Type B pancreatic cell (in vitro differentiated cells): Measurements from ENCODE around the gene IL18. TPM values are rescaled to one million over a fixed set of nuclear protein-coding genes. Genes with fewer than 3 reads are reported as not detected.
A peak's percentile ranks its signal among the peaks of the same experiment; 100 is the strongest.

ENCODE experiments used
- DNase-seq: peaks from one replicate; pipeline ENCODE4 v3.0.0; 2021; ENCODE audit warnings: mixed read lengths; ENCODE audit not compliant: unreplicated experiment; ENCODE audit errors: extremely low spot score
- H3K27ac Mint-ChIP-seq: 2 replicates; pipeline ENCODE4 v1.8.0; 2021; ENCODE audit warnings: mild to moderate bottlenecking, mixed read lengths
- H3K27me3 Mint-ChIP-seq: 2 replicates; pipeline ENCODE4 v1.8.0; 2021; ENCODE audit warnings: mixed read lengths
- H3K36me3 Mint-ChIP-seq: 2 replicates; pipeline ENCODE4 v1.8.0; 2021; ENCODE audit warnings: mixed read lengths
- H3K4me1 Mint-ChIP-seq: one replicate; pipeline ENCODE4 v1.8.0; 2021; ENCODE audit warnings: mixed read lengths; ENCODE audit not compliant: unreplicated experiment
- H3K4me3 Mint-ChIP-seq: 2 replicates; pipeline ENCODE4 v1.8.0; 2021; ENCODE audit warnings: mild to moderate bottlenecking, mixed read lengths
- H3K9me3 Mint-ChIP-seq: 2 replicates; pipeline ENCODE4 v1.8.0; 2021; ENCODE audit warnings: mixed read lengths
- CTCF ChIP-seq: fragments of 200-600 bp; sonication (generic); conservative IDR thresholded peaks from 2 replicates; pipeline ENCODE4 v1.5.0; 2021; ENCODE audit warnings: antibody characterized with exemption, mild to moderate bottlenecking
- total RNA-seq: library from RNA; stranded (reverse); gene quantifications from 2 replicates; pipeline ENCODE4 v1.2.1, GENCODE V29; 2021; ENCODE audit warnings: low replicate concordance

IL18 gene
- total RNA-seq, 1 donor from 2014 or later, result 0.94 TPM

GRCh38 chr11:112143597-112143996 is 20.3 kb downstream of the IL18 start:
- DNase-seq, result no peak
- Mint-ChIP-seq H3K4me3 (no peak overlapping the region), H3K27me3 (no peaks in the 10 kb centered on the region), H3K9me3 (no peaks in the 10 kb centered on the region), H3K36me3 (no peaks in the 10 kb centered on the region), H3K4me1 (no peaks in the 10 kb centered on the region), H3K27ac (no peak overlapping the region)
- TF ChIP-seq CTCF, result no peak

- Mint-ChIP-seq H3K4me1 (no peaks in the 10 kb centered on the region), H3K36me3 (no peaks in the 10 kb centered on the region), H3K27me3 (peaks cover 4% of the 10 kb centered on the region), H3K9me3 (no peaks in the 10 kb centered on the region), H3K27ac (no peak overlapping the region), H3K4me3 (no peak overlapping the region)
- no peak for TF ChIP-seq CTCF
- no peak for DNase-seq
Observed at GRCh38 chr11:112134473-112134872, 29.4 kb downstream of the IL18 start.

GRCh38 chr11:112132737-112133136 is 31.2 kb downstream of the IL18 start:
- peaks cover 9% of the 10 kb centered on the region for H3K27me3 Mint-ChIP-seq
- H3K9me3 Mint-ChIP-seq, result no peaks in the 10 kb centered on the region

GRCh38 chr11:112129656-112130055 is 34.2 kb downstream of the IL18 start:
- H3K27ac Mint-ChIP-seq, result no peak overlapping the region
- no peak for TF ChIP-seq CTCF
- H3K4me3 Mint-ChIP-seq, result no peak overlapping the region
- no peaks in the 10 kb centered on the region for H3K9me3 Mint-ChIP-seq
- H3K27me3 Mint-ChIP-seq, result peaks cover 9% of the 10 kb centered on the region
- H3K36me3 Mint-ChIP-seq, result no peaks in the 10 kb centered on the region
- peaks cover 6% of the 10 kb centered on the region for H3K4me1 Mint-ChIP-seq
- DNase-seq, result no peak

More at GRCh38 chr11:112132737-112133136, 31.2 kb downstream of the IL18 start:
- no peak overlapping the region for H3K27ac Mint-ChIP-seq
- no peak for TF ChIP-seq CTCF
- no peaks in the 10 kb centered on the region for H3K36me3 Mint-ChIP-seq
- peaks cover 6% of the 10 kb centered on the region for H3K4me1 Mint-ChIP-seq
- H3K4me3 Mint-ChIP-seq, result no peak overlapping the region
- DNase-seq, result no peak

GRCh38 chr11:112128483-112129121 is 35.3 kb downstream of the IL18 start:
- H3K36me3 Mint-ChIP-seq, result no peaks in the 10 kb centered on the region
- TF ChIP-seq CTCF, result no peak
- H3K4me1 Mint-ChIP-seq, result peaks cover 6% of the 10 kb centered on the region
- no peak for DNase-seq
- no peaks in the 10 kb centered on the region for H3K9me3 Mint-ChIP-seq
- H3K4me3 Mint-ChIP-seq, result no peak overlapping the region
- peak overlapping the region; percentile 71 for H3K27ac Mint-ChIP-seq
- peaks cover 9% of the 10 kb centered on the region for H3K27me3 Mint-ChIP-seq

GRCh38 chr11:112127056-112127455 is 36.8 kb downstream of the IL18 start:
- Mint-ChIP-seq H3K27me3 (peaks cover 9% of the 10 kb centered on the region), H3K27ac (no peak overlapping the region), H3K4me1 (peaks cover 6% of the 10 kb centered on the region), H3K36me3 (no peaks in the 10 kb centered on the region), H3K9me3 (no peaks in the 10 kb centered on the region), H3K4me3 (no peak overlapping the region)
- no peak for TF ChIP-seq CTCF
- no peak for DNase-seq
